ENCODE results near the gene ARPC1B. TPM values are rescaled to one million over a fixed set of nuclear protein-coding genes. Genes with fewer than 3 reads are reported as not detected.

Gene ARPC1B
- total RNA-seq, 1 donor from 2014 or later: 124 TPM

GRCh38 chr7:99381664-99382075 lies 7.1 kb downstream of the ARPC1B start:
- TF ChIP-seq CTCF (IDR thresholded peaks at IDR 0.05; ENCODE audit: unreplicated experiment): no peak
- H3K9me3 Mint-ChIP-seq (ENCODE audit: unreplicated experiment): no peaks in the 10 kb centered on the region

DNA sequence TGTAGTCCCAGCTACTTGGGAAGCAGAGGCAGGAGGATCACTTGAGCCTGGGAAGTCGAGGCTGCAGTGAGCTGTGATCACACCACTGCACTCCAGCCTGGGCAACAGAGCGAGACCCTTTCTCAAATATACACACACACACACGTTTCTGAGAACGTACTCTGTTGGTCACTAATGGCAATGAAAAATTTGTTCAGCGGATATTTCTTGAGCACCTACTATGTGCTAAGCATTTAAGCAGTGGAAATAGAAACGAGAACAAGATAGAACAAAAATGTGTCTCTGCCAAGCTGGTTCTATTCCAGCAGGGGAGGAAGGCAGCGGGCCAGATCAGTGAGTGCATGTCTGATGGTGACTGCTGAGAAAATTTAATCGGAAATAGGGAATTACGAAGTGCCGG lies 8.7 kb downstream of the ARPC1B start:
- H3K27me3 Mint-ChIP-seq (ENCODE audit: unreplicated experiment): peaks cover 7% of the 10 kb centered on the region
- H3K27ac Mint-ChIP-seq (ENCODE audit: unreplicated experiment): peak overlapping the region; percentile 42
- DNase-seq (ENCODE audit: low spot score): no peak
- H3K4me3 Mint-ChIP-seq (ENCODE audit: unreplicated experiment): peak overlapping the region; percentile 69
- H3K9me3 Mint-ChIP-seq (ENCODE audit: unreplicated experiment): no peaks in the 10 kb centered on the region
- no peak for TF ChIP-seq CTCF (IDR thresholded peaks at IDR 0.05; ENCODE audit: unreplicated experiment)
- H3K4me1 Mint-ChIP-seq (ENCODE audit: unreplicated experiment): peaks cover 19% of the 10 kb centered on the region
- peaks cover 18% of the 10 kb centered on the region for H3K36me3 Mint-ChIP-seq (ENCODE audit: low read depth, unreplicated experiment)

More at GRCh38 chr7:99381664-99382075, 7.1 kb downstream of the ARPC1B start:
- Mint-ChIP-seq H3K4me3 (ENCODE audit: unreplicated experiment) (no peak overlapping the region), H3K27ac (ENCODE audit: unreplicated experiment) (no peak overlapping the region), H3K4me1 (ENCODE audit: unreplicated experiment) (peaks cover 19% of the 10 kb centered on the region), H3K36me3 (ENCODE audit: low read depth, unreplicated experiment) (peaks cover 16% of the 10 kb centered on the region), H3K27me3 (ENCODE audit: unreplicated experiment) (peaks cover 5% of the 10 kb centered on the region)
- no peak for DNase-seq (ENCODE audit: low spot score)

GRCh38 chr7:99383791-99384370 lies 9.4 kb downstream of the ARPC1B start:
- no peak for DNase-seq (ENCODE audit: low spot score)
- Mint-ChIP-seq H3K9me3 (ENCODE audit: unreplicated experiment) (no peaks in the 10 kb centered on the region), H3K4me3 (ENCODE audit: unreplicated experiment) (no peak overlapping the region), H3K27ac (ENCODE audit: unreplicated experiment) (no peak overlapping the region), H3K4me1 (ENCODE audit: unreplicated experiment) (peaks cover 18% of the 10 kb centered on the region), H3K27me3 (ENCODE audit: unreplicated experiment) (peaks cover 7% of the 10 kb centered on the region), H3K36me3 (ENCODE audit: low read depth, unreplicated experiment) (peaks cover 21% of the 10 kb centered on the region)
- TF ChIP-seq CTCF (IDR thresholded peaks at IDR 0.05; ENCODE audit: unreplicated experiment): no peak

DNA sequence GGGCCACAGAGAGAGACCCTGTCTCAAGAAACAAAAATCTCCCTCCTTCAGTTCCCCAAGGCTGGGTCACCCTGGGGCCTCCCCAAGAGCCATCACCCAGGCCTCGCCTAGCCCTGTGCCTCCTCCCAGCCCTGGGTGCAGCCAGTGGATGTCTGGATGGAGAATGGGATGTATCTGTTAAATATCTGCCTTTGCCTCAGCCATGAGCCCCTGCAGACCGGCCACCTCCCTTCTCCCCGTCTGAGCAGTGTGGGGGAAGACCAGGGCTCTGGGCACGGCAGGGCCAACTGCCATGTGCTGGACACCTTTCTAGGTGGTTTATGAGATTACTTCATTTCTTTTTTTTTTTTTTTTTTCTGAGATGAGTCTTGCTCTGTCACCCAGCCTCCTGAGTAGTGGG lies 10.0 kb downstream of the ARPC1B start:
- peaks cover 20% of the 10 kb centered on the region for H3K36me3 Mint-ChIP-seq (ENCODE audit: low read depth, unreplicated experiment)
- TF ChIP-seq CTCF (IDR thresholded peaks at IDR 0.05; ENCODE audit: unreplicated experiment): no peak
- H3K4me3 Mint-ChIP-seq (ENCODE audit: unreplicated experiment): no peak overlapping the region
- peaks cover 7% of the 10 kb centered on the region for H3K27me3 Mint-ChIP-seq (ENCODE audit: unreplicated experiment)
- no peak overlapping the region for H3K27ac Mint-ChIP-seq (ENCODE audit: unreplicated experiment)
- peaks cover 12% of the 10 kb centered on the region for H3K4me1 Mint-ChIP-seq (ENCODE audit: unreplicated experiment)
- H3K9me3 Mint-ChIP-seq (ENCODE audit: unreplicated experiment): no peaks in the 10 kb centered on the region
- no peak for DNase-seq (ENCODE audit: low spot score)

DNA sequence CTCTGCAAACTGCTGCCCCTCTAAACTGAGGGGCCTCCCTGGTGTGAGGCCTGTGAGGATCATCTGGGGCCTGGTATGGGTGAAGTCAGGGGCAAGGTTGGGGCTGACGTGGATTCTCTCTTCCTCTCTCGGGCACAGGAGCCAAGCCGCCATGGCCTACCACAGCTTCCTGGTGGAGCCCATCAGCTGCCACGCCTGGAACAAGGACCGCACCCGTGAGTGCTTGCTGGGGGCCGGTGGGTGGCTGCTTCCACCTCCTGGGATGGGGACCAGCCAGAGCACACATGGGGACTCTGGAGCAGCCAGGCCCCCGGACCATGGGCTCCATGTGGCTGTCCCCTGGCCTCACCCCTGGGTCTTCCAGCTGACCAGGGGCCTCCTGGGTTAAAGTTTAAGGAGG lies 11.0 kb downstream of the ARPC1B start:
- TF ChIP-seq CTCF (IDR thresholded peaks at IDR 0.05; ENCODE audit: unreplicated experiment): no peak
- Mint-ChIP-seq H3K4me3 (ENCODE audit: unreplicated experiment) (no peak overlapping the region), H3K4me1 (ENCODE audit: unreplicated experiment) (peaks cover 4% of the 10 kb centered on the region), H3K27me3 (ENCODE audit: unreplicated experiment) (peaks cover 7% of the 10 kb centered on the region), H3K9me3 (ENCODE audit: unreplicated experiment) (no peaks in the 10 kb centered on the region), H3K36me3 (ENCODE audit: low read depth, unreplicated experiment) (peaks cover 20% of the 10 kb centered on the region), H3K27ac (ENCODE audit: unreplicated experiment) (no peak overlapping the region)
- no peak for DNase-seq (ENCODE audit: low spot score)
